Parathyroid adenoma (tissue), 2 donors: ENCODE measurements around the gene RPGR.

Source experiments
- H2AFZ ChIP-seq: fragments of 300-600 bp; sonication (generic); one replicate; pipeline ENCODE4 v1.7.0; 2017; ENCODE audit warnings: antibody characterized with exemption, mild to moderate bottlenecking
- H3K27ac ChIP-seq: fragments of 300-600 bp; sonication (generic); one replicate; pipeline ENCODE4 v1.7.0; 2017
- H3K27me3 ChIP-seq: fragments of 300-600 bp; sonication (generic); one replicate; pipeline ENCODE4 v1.7.0; 2017; ENCODE audit warnings: low read length; ENCODE audit not compliant: control insufficient read depth, insufficient read depth
- H3K36me3 ChIP-seq: fragments of 300-600 bp; sonication (generic); one replicate; pipeline ENCODE4 v1.7.0; 2017; ENCODE audit warnings: low read length; ENCODE audit not compliant: control insufficient read depth, insufficient read depth
- H3K4me1 ChIP-seq: fragments of 300-600 bp; sonication (generic); one replicate; pipeline ENCODE4 v1.7.0; 2017; ENCODE audit warnings: control low read depth
- H3K4me2 ChIP-seq: fragments of 300-600 bp; sonication (generic); one replicate; pipeline ENCODE4 v1.7.0; 2017; ENCODE audit warnings: low read length
- H3K4me3 ChIP-seq: fragments of 300-600 bp; sonication (generic); one replicate; pipeline ENCODE4 v1.7.0; 2017; ENCODE audit warnings: low read depth, low read length
- H3K79me2 ChIP-seq: fragments of 300-600 bp; sonication (generic); one replicate; pipeline ENCODE4 v1.7.0; 2017; ENCODE audit warnings: control low read depth
- H3K9ac ChIP-seq: fragments of 300-600 bp; sonication (generic); one replicate; pipeline ENCODE4 v1.7.0; 2017; ENCODE audit warnings: mild to moderate bottlenecking
- H3K9me3 ChIP-seq: fragments of 300-600 bp; sonication (generic); one replicate; pipeline ENCODE4 v1.7.0; 2017; ENCODE audit warnings: low read length; ENCODE audit not compliant: control insufficient read depth
- CTCF ChIP-seq: fragments of 300-600 bp; sonication (generic); IDR thresholded peaks from one replicate; pipeline ENCODE4 v1.7.0; 2017; ENCODE audit warnings: antibody characterized with exemption, mild to moderate bottlenecking
- donor health status: primary hyperparathyroidism.

The RPGR gene

GRCh38 chrX:38240541-38240940, 86.8 kb downstream of the RPGR start:
- Histone ChIP-seq H3K79me2 (no peaks in the 10 kb centered on the region), H3K9me3 (no peaks in the 10 kb centered on the region), H3K27ac (no peak overlapping the region), H3K4me3 (no peak overlapping the region), H3K4me2 (no peak overlapping the region), H3K4me1 (no peaks in the 10 kb centered on the region), H2AFZ (no peak overlapping the region), H3K27me3 (no peaks in the 10 kb centered on the region), H3K36me3 (no peaks in the 10 kb centered on the region), H3K9ac (no peak overlapping the region)
- no peak for TF ChIP-seq CTCF

- Histone ChIP-seq H2AFZ (no peak overlapping the region), H3K4me2 (no peak overlapping the region), H3K9me3 (no peaks in the 10 kb centered on the region), H3K4me3 (no peak overlapping the region), H3K36me3 (no peaks in the 10 kb centered on the region), H3K27ac (no peak overlapping the region), H3K4me1 (no peaks in the 10 kb centered on the region), H3K79me2 (no peaks in the 10 kb centered on the region), H3K9ac (no peak overlapping the region), H3K27me3 (no peaks in the 10 kb centered on the region)
- no peak for TF ChIP-seq CTCF
These were observed 90.3 kb downstream of the RPGR start for GRCh38 chrX:38236901-38237615.

- no peak overlapping the region for H3K9ac ChIP-seq
- no peaks in the 10 kb centered on the region for H3K27me3 ChIP-seq
- no peak overlapping the region for H3K4me3 ChIP-seq
- H2AFZ ChIP-seq, result no peak overlapping the region
- H3K79me2 ChIP-seq, result no peaks in the 10 kb centered on the region
- H3K9me3 ChIP-seq, result no peaks in the 10 kb centered on the region
- TF ChIP-seq CTCF, result no peak
- no peaks in the 10 kb centered on the region for H3K36me3 ChIP-seq
- no peak overlapping the region for H3K27ac ChIP-seq
- no peak overlapping the region for H3K4me2 ChIP-seq
- H3K4me1 ChIP-seq, result no peaks in the 10 kb centered on the region
These were observed 93.2 kb downstream of the RPGR start for GRCh38 chrX:38233891-38234667.

- Histone ChIP-seq H3K27me3 (no peaks in the 10 kb centered on the region), H2AFZ (no peak overlapping the region), H3K9me3 (no peaks in the 10 kb centered on the region), H3K4me1 (no peaks in the 10 kb centered on the region), H3K4me3 (no peak overlapping the region), H3K4me2 (no peak overlapping the region), H3K79me2 (no peaks in the 10 kb centered on the region), H3K27ac (no peak overlapping the region), H3K9ac (no peak overlapping the region), H3K36me3 (no peaks in the 10 kb centered on the region)
- no peak for TF ChIP-seq CTCF
These were observed 95.1 kb downstream of the RPGR start for GRCh38 chrX:38232079-38232686.
